Measurements from ENCODE around the gene DMAC2. TPM values are rescaled to one million over a fixed set of nuclear protein-coding genes. Genes with fewer than 3 reads are reported as not detected.

Gene DMAC2
- total RNA-seq, 4 donors from 2014 or later, result 34.8 to 49.8 (median 35.7) TPM

- intact Hi-C loops (cut with DNase I; ENCODE audit: low total_unique reads), result no loop called here
- 69 to 80% methylated on average over 23 to 24 of the region's 36 CpGs for WGBS, 2 donors
- TF ChIP-seq, protein P1, sequence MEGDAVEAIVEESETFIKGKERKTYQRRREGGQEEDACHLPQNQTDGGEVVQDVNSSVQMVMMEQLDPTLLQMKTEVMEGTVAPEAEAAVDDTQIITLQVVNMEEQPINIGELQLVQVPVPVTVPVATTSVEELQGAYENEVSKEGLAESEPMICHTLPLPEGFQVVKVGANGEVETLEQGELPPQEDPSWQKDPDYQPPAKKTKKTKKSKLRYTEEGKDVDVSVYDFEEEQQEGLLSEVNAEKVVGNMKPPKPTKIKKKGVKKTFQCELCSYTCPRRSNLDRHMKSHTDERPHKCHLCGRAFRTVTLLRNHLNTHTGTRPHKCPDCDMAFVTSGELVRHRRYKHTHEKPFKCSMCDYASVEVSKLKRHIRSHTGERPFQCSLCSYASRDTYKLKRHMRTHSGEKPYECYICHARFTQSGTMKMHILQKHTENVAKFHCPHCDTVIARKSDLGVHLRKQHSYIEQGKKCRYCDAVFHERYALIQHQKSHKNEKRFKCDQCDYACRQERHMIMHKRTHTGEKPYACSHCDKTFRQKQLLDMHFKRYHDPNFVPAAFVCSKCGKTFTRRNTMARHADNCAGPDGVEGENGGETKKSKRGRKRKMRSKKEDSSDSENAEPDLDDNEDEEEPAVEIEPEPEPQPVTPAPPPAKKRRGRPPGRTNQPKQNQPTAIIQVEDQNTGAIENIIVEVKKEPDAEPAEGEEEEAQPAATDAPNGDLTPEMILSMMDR (IDR thresholded peaks at IDR 0.05), result no peak
- TF ChIP-seq POLR2A (IDR thresholded peaks at IDR 0.05), result no peak
- no peak overlapping the region for H3K4me3 ChIP-seq (ENCODE audit: low read depth, poor library complexity, severe bottlenecking)
- DNase-seq (ENCODE audit: low spot score in 2 of 2), result peak in 1 of 2 donors; percentile 88
These were observed 13.4 kb downstream of the DMAC2 start for GRCh38 chr19:41426116-41426841.

GRCh38 chr19:41425174-41426115 is 14.3 kb downstream of the DMAC2 start:
- WGBS, 2 donors, result 80 to 89% methylated on average over 16 to 28 of the region's 28 CpGs
- no peak for TF ChIP-seq POLR2A (IDR thresholded peaks at IDR 0.05)
- TF ChIP-seq, protein P1 (IDR thresholded peaks at IDR 0.05), result no peak
- DNase-seq (ENCODE audit: low spot score in 2 of 2), result no peak
- H3K4me3 ChIP-seq (ENCODE audit: low read depth, poor library complexity, severe bottlenecking), result no peak overlapping the region
- intact Hi-C loops (cut with DNase I; ENCODE audit: low total_unique reads), result no loop called here

DNA sequence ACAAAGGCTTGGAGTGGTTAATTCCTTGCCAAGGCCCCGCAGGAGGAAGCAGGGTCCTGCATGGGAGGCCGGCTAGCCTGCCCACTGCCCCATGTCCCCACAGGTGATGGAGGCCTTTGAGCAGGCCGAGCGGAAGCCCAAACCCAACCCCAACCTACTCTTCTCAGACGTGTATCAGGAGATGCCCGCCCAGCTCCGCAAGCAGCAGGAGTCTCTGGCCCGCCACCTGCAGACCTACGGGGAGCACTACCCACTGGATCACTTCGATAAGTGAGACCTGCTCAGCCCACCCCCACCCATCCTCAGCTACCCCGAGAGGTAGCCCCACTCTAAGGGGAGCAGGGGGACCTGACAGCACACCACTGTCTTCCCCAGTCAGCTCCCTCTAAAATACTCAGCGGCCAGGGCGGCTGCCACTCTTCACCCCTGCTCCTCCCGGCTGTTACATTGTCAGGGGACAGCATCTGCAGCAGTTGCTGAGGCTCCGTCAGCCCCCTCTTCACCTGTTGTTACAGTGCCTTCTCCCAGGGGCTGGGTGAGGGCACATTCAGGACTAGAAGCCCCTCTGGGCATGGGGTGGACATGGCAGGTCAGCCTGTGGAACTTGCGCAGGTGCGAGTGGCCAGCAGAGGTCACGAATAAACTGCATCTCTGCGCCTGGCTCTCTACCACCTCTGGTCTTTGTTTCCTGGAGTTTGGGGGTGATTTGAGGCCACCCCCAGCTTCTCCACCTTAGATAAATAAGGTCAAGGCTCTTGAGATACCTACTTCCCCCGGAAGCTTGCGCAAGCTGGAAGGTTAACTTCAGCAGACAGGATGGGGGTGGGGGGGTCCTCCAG is 15.2 kb downstream of the DMAC2 start:
- 85 to 86% methylated on average over 21 of the region's 21 CpGs for WGBS, 2 donors
- TF ChIP-seq, protein P1 (IDR thresholded peaks at IDR 0.05), result no peak
- TF ChIP-seq POLR2A (IDR thresholded peaks at IDR 0.05), result no peak
- no peak for DNase-seq (ENCODE audit: low spot score in 2 of 2)
- intact Hi-C loops (cut with DNase I; ENCODE audit: low total_unique reads), result no loop called here
- H3K4me3 ChIP-seq (ENCODE audit: low read depth, poor library complexity, severe bottlenecking), result no peak overlapping the region

DNA sequence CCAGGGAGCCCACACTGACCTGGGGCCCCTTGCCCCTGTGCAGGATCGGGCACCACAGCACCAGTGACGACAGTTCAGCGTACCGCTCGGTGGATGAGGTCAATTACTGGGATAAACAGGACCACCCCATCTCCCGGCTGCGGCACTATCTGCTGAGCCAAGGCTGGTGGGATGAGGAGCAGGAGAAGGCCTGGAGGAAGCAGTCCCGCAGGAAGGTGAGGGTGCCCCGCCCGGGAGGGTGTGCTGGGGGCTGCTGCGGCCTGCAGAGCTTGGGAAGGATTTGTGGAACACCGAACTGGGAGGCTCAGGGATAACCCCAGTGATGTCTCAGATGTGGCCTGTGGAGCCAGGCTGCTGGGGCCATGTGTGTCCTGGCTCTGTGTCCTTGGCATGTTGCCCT is 16.8 kb downstream of the DMAC2 start:
- intact Hi-C loops (cut with DNase I; ENCODE audit: low total_unique reads), result no loop called here
- 94 to 95% methylated on average over 12 of the region's 12 CpGs for WGBS, 2 donors
- DNase-seq (ENCODE audit: low spot score in 2 of 2), result no peak
- H3K4me3 ChIP-seq (ENCODE audit: low read depth, poor library complexity, severe bottlenecking), result no peak overlapping the region
- TF ChIP-seq, protein P1 (IDR thresholded peaks at IDR 0.05), result no peak
- no peak for TF ChIP-seq POLR2A (IDR thresholded peaks at IDR 0.05)

GRCh38 chr19:41422456-41422855 is 17.3 kb downstream of the DMAC2 start:
- intact Hi-C loops (cut with DNase I; ENCODE audit: low total_unique reads), result no loop called here
- 84 to 89% methylated on average over 18 of the region's 18 CpGs for WGBS, 2 donors
- DNase-seq (ENCODE audit: low spot score in 2 of 2), result no peak
- no peak for TF ChIP-seq POLR2A (IDR thresholded peaks at IDR 0.05)
- TF ChIP-seq, protein P1 (IDR thresholded peaks at IDR 0.05), result no peak
- no peak overlapping the region for H3K4me3 ChIP-seq (ENCODE audit: low read depth, poor library complexity, severe bottlenecking)

All from lower leg skin (tissue), 4 donors.